Ammon's horn (tissue), 1 donor: ENCODE measurements around the gene RPL10.

Experiments
- DNase-seq: peaks from one replicate; pipeline ENCODE4 v3.0.0-alpha.2; 2016; ENCODE audit warnings: low spot score

Gene RPL10

DNA sequence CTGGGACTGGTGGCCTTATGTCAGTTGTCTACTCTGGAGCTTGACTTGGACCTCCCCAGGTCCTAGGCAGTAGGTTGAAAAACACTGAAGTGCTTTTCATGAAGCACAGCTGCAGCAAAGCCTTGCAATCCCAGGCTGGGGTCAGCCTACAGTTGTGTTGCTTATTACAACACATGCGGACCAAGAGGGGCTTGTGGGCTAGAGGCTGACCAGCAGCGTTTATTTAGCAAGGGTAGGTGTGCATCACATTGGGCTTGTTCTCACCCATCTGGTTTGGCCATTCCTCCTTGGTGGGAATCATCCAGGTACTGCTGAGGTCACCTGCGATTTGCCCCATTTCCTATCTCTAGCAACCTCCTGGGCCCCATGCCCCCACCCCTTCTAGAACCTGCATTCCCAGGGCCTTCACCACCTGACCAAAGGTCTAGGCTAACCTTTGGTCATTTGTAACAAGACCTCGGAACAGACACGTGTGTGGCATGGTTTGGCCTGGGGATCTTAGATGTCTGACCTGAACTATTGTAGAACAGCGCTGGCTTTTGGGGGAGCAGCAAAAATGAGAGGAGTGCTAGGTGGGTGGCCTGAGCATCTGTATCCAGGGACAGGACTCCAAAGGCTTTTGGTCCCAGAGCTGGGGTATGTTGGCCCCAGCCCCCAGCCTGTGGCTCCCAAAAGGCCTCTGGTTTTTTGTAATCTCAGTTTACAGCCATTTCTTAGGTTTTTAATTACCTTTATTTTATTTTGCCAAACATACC is 3.0 kb downstream of the RPL10 start:
- no peak for DNase-seq

GRCh38 chrX:154401918-154402621 is 3.9 kb downstream of the RPL10 start:
- DNase-seq: no peak

DNA sequence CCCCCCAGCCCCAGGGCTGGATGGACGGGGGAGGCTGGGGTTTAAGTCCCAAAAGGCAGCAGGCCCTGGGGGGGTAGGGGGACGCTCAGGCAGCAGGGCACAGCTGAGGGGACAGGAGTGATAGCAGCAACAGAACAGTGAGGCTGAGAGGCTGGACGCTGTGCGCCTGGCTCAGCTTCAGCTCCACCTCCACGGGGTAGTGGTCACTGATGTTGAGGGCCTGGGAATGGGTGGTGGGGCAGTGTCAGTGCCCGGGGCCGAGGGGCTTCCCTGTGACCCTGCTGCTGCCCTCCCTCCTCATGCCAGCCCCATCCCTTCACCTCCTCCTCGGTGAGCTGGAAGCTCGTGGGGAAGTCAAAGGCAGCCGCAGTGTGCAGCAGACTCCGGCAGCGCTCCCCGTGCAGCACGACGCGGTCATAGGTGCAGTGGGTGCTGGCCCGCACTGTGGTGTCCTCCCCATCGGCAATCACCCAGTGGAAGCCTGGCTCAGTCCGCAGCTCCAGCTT is 4.5 kb downstream of the RPL10 start:
- DNase-seq: no peak

GRCh38 chrX:154403192-154403591 is 5.0 kb downstream of the RPL10 start:
- DNase-seq: no peak

- no peak for DNase-seq
These were observed 5.7 kb downstream of the RPL10 start for GRCh38 chrX:154403858-154404257.

- no peak for DNase-seq
These were observed 6.5 kb downstream of the RPL10 start for GRCh38 chrX:154404625-154405192.

DNA sequence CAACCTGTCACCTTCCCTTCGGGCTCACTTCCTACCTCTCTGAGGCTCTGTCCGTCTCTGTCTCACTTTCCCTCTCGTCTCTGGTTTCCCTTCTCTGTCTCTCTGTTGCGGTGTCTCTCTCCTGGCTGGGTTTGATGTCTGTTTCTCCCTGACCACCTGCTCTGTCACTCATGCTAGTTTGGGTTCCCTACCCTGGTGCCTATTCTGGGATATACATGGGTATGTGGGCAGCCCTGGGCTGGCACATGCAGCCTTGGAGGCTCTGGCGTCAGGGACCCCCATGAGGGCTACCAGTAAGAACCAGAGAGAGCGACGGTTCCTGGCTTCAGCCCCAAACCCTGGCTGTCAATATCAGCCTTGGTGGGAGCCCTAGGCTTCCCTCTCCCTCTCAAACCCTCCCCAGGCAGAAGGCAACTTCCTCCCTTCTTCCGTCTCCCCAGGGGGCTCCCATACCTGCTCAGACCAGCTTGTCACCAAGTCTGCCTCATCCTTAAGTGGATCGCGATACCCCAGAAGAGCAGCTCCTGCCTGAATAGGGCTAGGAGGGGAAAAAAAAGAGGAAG is 10.6 kb downstream of the RPL10 start:
- no peak for DNase-seq

GRCh38 chrX:154409222-154409871 is 11.2 kb downstream of the RPL10 start, which contains the start of gene DNASE1L1:
DNASE1L1 (minus strand) TSS chrX:154409254; CDS start chrX:154405568, 3,686 bp downstream.
- DNase-seq: peak; percentile 48

DNA sequence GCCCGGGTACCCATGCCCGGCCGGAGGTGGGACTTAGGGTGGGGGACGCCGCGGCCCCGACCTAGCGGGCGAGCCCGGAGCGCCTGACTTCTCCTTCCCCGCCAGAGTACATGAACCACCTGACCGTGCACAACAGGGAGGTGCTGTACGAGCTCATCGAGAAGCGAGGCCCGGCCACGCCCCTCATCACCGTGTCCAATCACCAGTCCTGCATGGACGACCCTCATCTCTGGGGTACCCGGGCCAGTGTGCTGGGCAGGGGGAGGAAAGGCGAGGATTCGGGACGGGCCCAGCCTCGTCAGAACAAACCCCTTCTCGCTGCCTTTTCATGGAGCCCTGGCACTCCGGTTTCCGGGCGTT is 13.8 kb downstream of the RPL10 start:
- peak; percentile 64 for DNase-seq

GRCh38 chrX:154412468-154412867 is 14.3 kb downstream of the RPL10 start:
- DNase-seq: no peak

- DNase-seq: no peak
These were observed 15.0 kb downstream of the RPL10 start for GRCh38 chrX:154413142-154413541.

GRCh38 chrX:154417157-154417556 is 19.0 kb downstream of the RPL10 start:
- DNase-seq: no peak

DNA sequence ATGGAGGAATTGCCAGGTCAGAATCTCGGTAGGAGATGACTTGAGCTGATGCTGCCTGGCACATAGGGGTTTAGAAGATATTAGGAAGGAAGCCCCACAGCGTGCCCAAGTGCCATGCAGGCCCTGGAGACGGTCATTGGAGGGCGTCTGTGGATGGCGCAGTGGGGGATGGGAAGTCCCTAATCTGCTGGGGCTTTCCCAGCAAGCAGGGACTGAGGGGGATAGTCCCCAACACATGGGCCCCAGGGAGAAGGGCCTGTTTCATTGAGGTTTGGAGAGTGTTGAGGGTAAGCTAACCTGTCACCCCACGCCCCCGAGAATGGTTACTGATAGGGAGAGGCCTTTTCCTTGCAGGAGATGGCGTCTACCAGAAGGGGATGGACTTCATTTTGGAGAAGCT is 21.0 kb downstream of the RPL10 start:
- DNase-seq: no peak

GRCh38 chrX:154419688-154420401 is 21.7 kb downstream of the RPL10 start:
- DNase-seq: no peak

GRCh38 chrX:154420402-154420756 is 22.2 kb downstream of the RPL10 start:
- DNase-seq: no peak

GRCh38 chrX:154426916-154427770 is 29.0 kb downstream of the RPL10 start:
- no peak for DNase-seq

- peak; percentile 94 for DNase-seq
These were observed 30.3 kb downstream of the RPL10 start, which contains the start of gene ATP6AP1 for GRCh38 chrX:154428176-154429171. ATP6AP1 (plus strand) TSS chrX:154428677; CDS start chrX:154428693, 16 bp downstream.

DNA sequence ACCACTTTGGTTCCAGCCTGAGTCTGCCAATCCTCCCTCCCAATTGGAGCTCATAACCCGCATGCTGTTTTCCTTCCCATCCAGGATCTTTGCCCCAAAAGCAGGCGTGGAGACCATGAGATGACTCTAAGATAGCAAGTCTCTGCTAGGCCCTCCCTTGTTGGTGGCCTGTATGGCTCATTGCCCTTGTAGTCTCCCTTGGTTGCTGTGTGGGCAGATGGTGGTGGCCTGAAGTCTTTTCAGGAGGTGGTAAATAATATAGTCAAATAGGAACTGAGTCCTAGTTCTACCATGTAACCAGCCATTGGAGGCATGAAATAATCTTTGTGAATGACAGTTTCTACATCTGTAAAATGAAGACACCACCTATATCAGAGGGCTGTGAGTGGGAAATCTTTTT is 31.5 kb downstream of the RPL10 start:
- DNase-seq: no peak

GRCh38 chrX:154430479-154430878 is 32.3 kb downstream of the RPL10 start:
- DNase-seq: no peak
